GM19452 (cell line): ENCODE measurements around the gene TSPEAR.
"Not testable (repeated sequence)": the region's sequence is repeated elsewhere in the genome, so short reads cannot be mapped to it uniquely, and the experiment has no call there.

ENCODE experiments used
- ATAC-seq: cut with Tn5 transposase; IDR thresholded peaks from one replicate; pipeline ENCODE4 v1.9.1; 2021; ENCODE audit not compliant: unreplicated experiment

The TSPEAR gene

DNA sequence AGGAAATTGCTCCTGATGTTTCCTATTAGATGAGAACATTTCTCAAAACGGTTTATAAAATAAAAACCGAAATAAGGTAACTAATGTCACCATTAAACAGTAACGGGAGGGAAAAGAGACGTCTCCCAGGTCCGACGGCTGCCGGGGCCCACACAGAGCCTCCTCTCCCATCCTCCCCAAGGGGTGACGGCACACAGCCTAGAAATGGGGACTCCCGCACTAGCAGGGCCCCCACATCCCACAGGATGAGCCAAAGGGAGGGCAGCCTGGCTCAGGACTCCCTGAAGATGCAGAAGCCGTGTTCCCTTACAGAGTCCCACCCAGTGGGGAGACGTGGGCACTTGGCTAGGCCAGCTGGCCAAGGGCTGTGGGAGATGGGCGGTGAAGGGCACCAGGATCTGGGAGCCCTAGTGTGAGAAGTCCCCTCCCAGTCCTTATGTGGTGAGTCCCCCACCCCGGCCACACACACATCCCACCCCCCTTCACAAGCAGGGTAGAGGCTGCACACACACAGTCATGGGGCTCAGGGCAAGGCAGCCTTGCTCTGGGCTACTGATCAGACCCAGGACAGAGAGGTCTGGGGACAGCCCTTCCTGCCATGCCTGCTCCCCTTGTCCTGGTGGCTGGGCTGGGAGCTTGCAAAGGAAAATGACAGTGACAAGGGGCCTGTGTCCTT is 156.0 kb downstream of the TSPEAR start:
- no peak for ATAC-seq

DNA sequence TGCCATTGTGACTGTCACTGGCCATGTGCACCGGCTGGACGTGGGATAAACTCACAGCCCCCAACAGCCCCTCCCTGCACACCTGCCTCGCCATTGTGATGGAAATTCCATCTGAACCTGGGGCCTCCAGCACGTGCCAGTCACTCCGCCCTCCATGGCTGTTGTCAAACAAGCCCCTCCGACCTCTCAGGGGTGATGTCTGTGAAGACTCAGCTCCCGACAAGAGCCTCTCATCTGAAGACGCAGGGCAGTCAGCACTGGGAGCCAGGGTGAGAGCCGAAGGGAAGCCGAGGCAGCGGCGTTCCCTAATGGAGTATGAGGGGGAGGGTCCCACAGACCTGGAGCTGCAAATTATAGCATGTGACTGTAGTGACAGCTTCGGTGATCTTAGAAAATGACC is 158.7 kb downstream of the TSPEAR start:
- ATAC-seq = no peak

GRCh38 chr21:44552136-44552535 is 159.2 kb downstream of the TSPEAR start:
- no peak for ATAC-seq

- ATAC-seq = no peak
Observed at GRCh38 chr21:44551340-44551961, 159.9 kb downstream of the TSPEAR start, which contains the start of gene KRTAP10-2. Gene KRTAP10-2 (minus strand): TSS chr21:44551505. CDS start chr21:44551458, 47 bp downstream.

GRCh38 chr21:44550807-44551206 is 160.6 kb downstream of the TSPEAR start:
- no peak for ATAC-seq

DNA sequence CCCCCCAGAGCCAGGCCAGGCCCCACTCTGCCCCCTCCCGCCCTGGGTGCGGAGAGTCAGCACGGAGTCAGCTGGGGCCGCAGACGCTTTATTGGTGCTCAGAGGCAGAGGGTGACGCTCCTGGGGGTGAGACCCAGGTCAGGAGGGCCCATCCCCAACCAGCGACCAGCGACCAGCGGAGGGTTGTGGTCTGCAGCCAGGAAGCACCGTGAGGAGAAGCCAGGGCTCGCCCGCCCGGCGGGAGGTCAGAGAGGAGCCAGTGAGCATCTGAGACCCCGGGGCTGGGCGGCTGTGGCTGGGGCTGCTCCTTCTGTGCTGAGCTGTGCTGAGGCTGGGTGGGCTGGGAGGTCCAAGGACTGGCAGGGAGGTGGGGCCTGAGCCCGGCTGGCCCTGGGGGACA is 161.1 kb downstream of the TSPEAR start:
- ATAC-seq = not testable (repeated sequence)

GRCh38 chr21:44549525-44550211 is 161.7 kb downstream of the TSPEAR start:
- no peak for ATAC-seq

GRCh38 chr21:44548922-44549321 is 162.4 kb downstream of the TSPEAR start:
- no peak for ATAC-seq

DNA sequence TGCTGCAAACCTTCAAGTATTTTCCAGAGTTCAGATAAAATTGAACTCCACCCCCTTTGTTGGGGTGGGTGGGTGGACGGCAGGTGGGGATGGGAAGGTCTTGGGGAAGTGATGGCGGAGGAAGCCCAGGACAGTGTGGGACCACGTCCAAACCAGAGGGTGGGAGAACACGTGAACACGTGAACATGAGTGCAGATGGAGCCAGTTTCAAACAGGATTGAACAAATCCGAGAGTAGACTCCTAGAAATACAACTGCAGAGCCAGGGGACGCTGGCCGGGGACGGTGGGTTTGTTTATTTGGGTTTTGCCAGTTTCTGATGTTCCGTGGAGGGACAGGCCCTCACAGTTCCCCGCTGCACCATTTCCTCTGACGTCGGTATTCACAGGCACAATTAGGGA is 163.0 kb downstream of the TSPEAR start:
- no peak for ATAC-seq

GRCh38 chr21:44547656-44548331 is 163.6 kb downstream of the TSPEAR start:
- ATAC-seq = no peak

DNA sequence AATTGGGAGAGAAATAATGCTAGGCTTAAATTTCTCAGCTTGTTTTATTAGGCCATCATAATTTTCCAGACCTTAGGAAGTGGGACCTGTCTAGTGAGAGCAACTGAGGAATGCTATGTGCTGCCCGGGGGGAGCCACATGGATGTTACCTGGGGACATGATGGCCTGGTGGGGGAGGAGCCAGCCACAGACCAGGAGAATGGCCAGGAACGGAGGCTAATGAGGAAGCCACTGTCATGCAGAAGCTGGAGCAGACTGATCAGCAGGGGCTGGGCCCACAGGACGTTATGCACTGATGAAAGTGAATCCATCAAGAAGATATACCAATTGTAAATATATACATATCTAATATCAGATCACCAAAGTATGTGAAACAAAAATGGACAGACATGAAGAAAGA is 166.8 kb downstream of the TSPEAR start:
- ATAC-seq = no peak

- no peak for ATAC-seq
Observed at GRCh38 chr21:44542716-44543115, 168.7 kb downstream of the TSPEAR start.

- no peak for ATAC-seq
Observed at GRCh38 chr21:44540741-44541288, 170.6 kb downstream of the TSPEAR start.

DNA sequence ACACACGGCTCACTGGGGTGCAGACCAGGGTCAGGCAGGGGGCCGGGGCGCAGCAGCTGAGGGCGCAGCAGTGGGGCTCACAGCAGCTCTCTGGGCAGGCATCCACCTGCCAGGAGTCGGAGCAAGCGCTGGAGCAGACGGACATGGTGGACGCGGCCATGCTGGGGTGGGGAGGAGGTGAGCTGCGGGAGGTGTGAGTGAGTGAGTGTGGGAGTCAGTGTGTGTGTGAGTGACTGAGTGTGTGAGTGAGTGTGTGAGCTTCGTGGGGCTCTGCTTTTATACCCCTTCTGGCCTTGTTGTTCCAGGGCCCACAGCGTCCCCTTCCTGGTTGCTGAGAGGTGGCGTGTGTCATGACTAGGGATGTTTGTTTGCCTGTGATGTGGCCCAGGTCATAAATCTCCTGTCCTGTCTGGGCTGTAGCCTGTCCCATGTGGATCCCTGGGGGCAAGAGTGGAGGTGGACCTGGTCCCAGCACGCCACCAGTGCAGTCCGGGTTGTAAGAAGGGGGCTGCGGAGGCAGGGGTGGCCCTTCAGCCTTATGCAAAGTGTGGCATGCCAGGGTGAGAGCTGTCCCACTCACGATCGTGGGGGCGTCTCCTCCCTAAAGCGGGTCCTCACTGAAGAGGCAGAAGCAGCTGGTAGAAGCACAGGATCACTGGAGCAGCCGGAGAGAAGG is 171.2 kb downstream of the TSPEAR start, which contains the start of gene KRTAP10-1:
TSS of gene KRTAP10-1 (minus strand) at position 205 of the 676 bp plus-strand sequence. CDS start at position 160, 45 bp downstream.
- ATAC-seq = no peak

- no peak for ATAC-seq
Observed at GRCh38 chr21:44539046-44539445, 172.3 kb downstream of the TSPEAR start.

DNA sequence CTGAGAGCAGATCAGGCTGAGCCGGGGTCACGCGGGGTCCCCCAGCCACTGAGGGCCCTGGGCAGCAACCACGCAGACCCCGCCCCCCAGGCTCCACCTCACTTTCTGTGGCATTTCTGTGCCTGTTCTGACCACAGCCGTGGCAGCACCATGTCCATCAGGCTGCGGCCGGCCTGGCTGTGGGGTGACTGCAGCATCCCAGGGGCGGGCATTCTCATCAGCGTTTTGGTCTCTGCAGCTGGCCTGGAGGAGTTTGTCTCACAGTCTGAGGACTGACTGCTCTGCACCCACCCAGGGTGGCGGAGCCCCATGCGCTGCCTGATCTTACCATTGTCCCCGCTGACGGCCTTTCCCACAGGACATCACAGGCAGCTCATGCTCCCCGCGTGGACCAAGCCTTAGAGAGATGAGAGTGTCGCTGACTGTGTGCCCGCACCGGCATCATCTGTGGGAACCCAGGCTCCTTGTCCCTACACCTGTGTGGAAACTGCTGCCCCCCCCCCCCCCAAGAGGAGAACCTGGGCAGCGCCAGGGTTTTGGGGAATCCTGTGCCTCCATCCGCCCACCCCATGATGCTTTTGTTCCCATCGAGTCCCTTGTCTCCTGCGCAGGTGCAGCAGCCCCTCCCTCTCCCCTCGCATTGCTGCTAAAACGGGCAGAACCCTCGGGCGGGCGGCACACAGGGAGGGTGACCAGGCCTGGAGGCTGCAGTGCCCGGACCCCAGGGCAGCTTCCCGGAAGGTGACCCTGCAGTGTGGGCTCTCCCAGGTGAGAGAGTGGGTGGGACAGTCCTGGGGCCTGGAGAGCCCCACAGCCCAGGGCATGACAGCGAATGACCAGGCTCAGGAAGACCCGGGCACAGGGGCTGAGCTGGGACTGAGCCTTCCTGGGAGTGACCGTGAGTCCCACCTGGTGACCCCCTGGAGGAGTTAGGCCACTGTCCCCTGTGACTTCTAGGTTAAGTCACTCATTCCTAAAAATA is 173.2 kb downstream of the TSPEAR start:
- no peak for ATAC-seq

DNA sequence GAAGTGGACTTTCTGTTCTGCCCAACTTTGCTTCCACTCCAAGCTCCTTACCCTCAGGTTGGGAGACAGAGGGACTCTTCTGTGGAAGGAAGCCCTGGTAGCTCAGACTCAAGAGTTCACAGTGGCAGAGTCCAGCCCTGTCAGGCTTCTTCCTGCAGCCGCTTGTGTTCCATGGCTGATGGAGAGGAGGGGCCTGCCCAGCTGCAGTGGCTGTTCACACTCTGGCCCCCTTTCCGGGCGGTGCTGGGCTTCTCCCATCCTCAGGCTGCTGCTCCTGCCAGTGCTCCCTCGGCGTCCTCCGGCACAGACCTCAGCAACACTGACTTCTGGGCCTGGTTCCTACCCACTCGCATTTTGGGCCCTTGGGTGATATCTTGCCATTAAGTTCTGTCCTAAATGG is 175.4 kb downstream of the TSPEAR start:
- ATAC-seq = no peak

GRCh38 chr21:44534688-44535087 is 176.7 kb downstream of the TSPEAR start:
- ATAC-seq = no peak

- no peak for ATAC-seq
Observed at GRCh38 chr21:44533891-44534627, 177.3 kb downstream of the TSPEAR start.
